ENCODE measurements around the gene CDH8.

CDH8 gene

DNA sequence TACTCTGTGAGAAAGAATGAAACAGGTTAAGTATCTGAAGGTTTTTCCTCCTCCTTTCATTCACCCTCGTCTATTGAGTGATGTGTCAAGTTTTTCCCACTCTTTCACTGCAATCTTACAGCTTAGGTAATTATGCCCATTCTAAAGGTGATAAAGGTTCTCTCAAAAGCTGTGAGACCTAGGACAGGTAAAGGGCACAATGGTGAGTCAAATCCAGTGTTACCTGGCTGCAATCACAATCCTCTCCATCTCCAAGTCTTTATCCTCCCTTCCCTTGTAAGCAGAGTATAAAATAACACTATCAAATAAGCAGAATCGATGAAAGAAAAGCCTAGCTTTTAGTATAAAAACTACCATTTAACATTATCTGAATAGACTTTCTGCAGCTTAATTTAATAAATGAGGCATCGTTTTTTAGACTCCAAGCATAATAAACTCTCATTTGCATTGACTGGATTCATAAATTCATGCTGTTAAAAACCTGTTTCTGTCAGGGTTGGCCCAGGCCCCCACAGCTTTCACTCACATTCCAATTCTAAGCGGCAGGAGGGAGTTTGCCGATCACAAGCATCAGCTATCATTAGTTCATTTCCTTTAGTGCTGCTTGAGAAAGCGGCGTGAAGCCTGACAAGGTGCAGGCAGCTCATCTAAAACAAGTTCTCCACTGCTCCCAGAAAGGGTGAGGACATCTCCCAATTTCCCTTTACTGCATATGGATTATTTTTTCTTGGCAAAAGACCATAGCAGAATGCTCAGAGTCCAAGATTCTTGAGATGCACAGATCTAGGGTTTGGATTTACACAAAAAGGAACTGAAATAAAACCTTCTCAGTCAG is 67.8 kb downstream of the CDH8 start:
- Histone ChIP-seq H3K4me3 (ENCODE audit: low read length) (no peak overlapping the region), H3K9ac (ENCODE audit: low read length) (no peak overlapping the region), H3K36me3 (ENCODE audit: control insufficient read depth, low read depth, low read length) (no peaks in the 10 kb centered on the region), H3K27me3 (ENCODE audit: control insufficient read depth, insufficient read depth, low read length) (no peaks in the 10 kb centered on the region), H3K9me3 (ENCODE audit: control insufficient read depth, low read depth, low read length) (no peaks in the 10 kb centered on the region), H3K4me1 (ENCODE audit: control insufficient read depth, low read depth, low read length) (peaks cover 16% of the 10 kb centered on the region), H3K27ac (ENCODE audit: low read length) (no peak overlapping the region)

DNA sequence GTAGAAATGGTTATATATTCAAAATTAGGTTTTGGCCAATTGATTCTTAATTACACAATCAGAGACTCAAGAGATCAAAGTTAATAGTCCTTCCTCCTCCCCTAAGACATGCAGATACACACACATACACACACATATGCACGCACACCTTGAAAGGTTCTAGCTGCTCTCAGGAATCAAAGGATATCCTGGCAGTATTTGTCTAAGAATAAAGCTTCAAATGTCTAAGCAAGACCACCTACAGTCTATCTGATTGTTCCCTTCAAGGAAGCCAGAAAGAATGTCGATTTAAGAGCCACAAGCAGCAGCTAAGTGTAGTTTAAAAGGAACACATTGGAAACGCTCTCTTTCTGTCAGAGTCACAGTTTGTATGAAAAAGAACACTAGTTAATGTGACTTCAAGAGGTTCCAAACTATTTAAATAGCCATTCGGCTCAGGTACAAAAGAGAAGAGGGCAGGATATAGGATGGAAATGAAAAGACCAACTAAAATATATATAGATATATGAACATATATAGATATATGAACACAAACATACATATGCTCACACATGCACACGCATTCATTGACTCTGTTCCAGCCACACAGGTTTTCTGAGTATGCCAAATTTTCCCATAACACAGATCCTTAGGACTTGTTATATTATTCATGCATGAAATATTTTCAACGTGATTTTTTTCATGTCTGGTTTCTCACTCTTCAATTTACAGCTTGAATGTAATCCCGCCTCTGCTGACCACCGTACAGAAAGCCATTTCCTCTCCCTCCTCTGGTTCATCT is 79.0 kb downstream of the CDH8 start:
- Histone ChIP-seq H3K9ac (ENCODE audit: low read length) (no peak overlapping the region), H3K4me1 (ENCODE audit: control insufficient read depth, low read depth, low read length) (peaks cover 37% of the 10 kb centered on the region), H3K4me3 (ENCODE audit: low read length) (peak overlapping the region; percentile 3), H3K9me3 (ENCODE audit: control insufficient read depth, low read depth, low read length) (no peaks in the 10 kb centered on the region), H3K36me3 (ENCODE audit: control insufficient read depth, low read depth, low read length) (no peaks in the 10 kb centered on the region), H3K27me3 (ENCODE audit: control insufficient read depth, insufficient read depth, low read length) (peaks cover 16% of the 10 kb centered on the region), H3K27ac (ENCODE audit: low read length) (no peak overlapping the region)

DNA sequence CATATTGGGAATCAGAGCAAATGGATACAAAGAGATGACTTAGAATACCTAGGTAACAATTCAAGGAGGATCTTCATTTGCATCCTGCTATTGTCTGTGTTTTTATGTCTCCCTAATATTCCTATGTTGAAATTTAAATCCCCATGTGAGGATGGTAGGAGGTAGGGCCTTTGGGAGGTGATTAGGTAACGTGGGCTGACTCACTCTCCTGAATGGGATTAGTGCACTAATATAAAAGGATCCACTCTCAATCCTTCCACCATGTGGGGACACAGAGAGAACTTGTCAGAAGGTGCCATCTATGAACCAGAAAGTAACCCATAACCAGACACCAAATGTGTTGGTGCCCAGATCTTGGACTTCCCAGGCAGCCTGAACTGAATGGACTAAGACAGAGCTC is 83.4 kb downstream of the CDH8 start:
- Histone ChIP-seq H3K4me3 (ENCODE audit: low read length) (no peak overlapping the region), H3K9ac (ENCODE audit: low read length) (no peak overlapping the region), H3K4me1 (ENCODE audit: control insufficient read depth, low read depth, low read length) (peaks cover 36% of the 10 kb centered on the region)

DNA sequence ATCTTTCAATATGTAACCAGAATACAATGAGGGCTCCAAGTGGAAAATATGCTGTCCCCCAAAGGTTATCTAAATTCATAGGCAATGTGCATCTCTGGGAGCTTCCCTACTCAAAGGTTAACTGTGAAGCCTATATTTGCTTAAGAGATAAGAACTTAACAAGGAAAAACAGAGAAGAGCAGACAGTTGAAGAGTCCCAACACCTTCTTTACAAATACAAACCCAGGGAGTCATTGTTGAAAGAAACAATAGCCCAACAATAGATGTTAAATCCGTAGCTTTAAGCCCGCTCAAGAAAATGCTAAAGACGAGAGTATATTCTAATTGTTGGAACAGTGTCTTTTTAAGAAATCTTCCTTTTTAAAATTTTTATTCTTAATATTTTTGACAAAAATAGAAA is 87.8 kb downstream of the CDH8 start:
- no peaks in the 10 kb centered on the region for H3K36me3 ChIP-seq (ENCODE audit: control insufficient read depth, low read depth, low read length)
- no peaks in the 10 kb centered on the region for H3K9me3 ChIP-seq (ENCODE audit: control insufficient read depth, low read depth, low read length)
- peaks cover 12% of the 10 kb centered on the region for H3K4me1 ChIP-seq (ENCODE audit: control insufficient read depth, low read depth, low read length)
- no peak overlapping the region for H3K9ac ChIP-seq (ENCODE audit: low read length)
- no peak overlapping the region for H3K27ac ChIP-seq (ENCODE audit: low read length)
- no peak overlapping the region for H3K4me3 ChIP-seq (ENCODE audit: low read length)
- no peaks in the 10 kb centered on the region for H3K27me3 ChIP-seq (ENCODE audit: control insufficient read depth, insufficient read depth, low read length)

More for the DNA sequence above, 83.4 kb downstream of the CDH8 start:
- no peaks in the 10 kb centered on the region for H3K36me3 ChIP-seq (ENCODE audit: control insufficient read depth, low read depth, low read length)
- no peak overlapping the region for H3K27ac ChIP-seq (ENCODE audit: low read length)
- H3K9me3 ChIP-seq (ENCODE audit: control insufficient read depth, low read depth, low read length): no peaks in the 10 kb centered on the region
- peaks cover 4% of the 10 kb centered on the region for H3K27me3 ChIP-seq (ENCODE audit: control insufficient read depth, insufficient read depth, low read length)

DNA sequence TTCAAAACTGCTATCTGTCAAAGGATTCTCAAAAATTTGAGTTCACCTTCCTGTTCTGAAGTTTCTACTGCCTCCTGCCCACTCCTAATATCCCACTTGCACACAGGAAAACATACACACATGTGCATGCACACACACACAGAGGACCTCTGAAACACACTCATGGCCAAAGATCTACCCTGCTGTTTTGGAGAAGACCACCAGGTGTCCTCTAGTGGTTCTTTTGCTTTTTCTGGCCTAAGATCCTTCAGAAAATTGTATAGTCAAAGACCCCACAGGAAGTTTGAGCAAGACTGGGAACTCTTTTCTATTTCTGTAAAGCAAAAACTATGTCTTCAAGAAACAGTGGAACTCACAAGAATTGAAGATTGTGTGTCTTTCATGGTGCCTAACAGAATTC is 90.2 kb downstream of the CDH8 start:
- no peak overlapping the region for H3K4me3 ChIP-seq (ENCODE audit: low read length)
- H3K9me3 ChIP-seq (ENCODE audit: control insufficient read depth, low read depth, low read length): no peaks in the 10 kb centered on the region
- peaks cover 10% of the 10 kb centered on the region for H3K4me1 ChIP-seq (ENCODE audit: control insufficient read depth, low read depth, low read length)
- H3K9ac ChIP-seq (ENCODE audit: low read length): no peak overlapping the region
- H3K36me3 ChIP-seq (ENCODE audit: control insufficient read depth, low read depth, low read length): no peaks in the 10 kb centered on the region
- H3K27me3 ChIP-seq (ENCODE audit: control insufficient read depth, insufficient read depth, low read length): no peaks in the 10 kb centered on the region
- no peak overlapping the region for H3K27ac ChIP-seq (ENCODE audit: low read length)

DNA sequence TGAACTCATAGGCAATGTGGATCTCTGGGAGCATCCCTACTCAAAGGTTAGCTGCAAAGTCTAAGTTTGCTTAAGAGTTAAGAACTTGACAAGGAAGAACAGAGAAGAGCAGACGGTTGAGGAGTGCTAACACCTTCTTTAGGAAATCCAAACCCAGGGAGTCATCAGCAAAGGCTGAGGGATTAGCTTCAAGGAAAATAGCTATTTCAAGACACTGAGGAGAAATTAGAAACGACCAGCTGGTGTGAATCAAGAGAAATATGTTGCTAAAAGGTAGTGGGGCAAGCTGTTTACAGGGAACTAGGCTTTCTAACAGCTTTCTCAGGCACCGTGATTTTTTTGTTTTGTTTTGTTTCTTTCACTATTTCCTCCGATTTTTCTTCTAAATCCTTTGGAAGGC is 90.7 kb downstream of the CDH8 start:
- Histone ChIP-seq H3K9ac (ENCODE audit: low read length) (no peak overlapping the region), H3K4me1 (ENCODE audit: control insufficient read depth, low read depth, low read length) (peaks cover 10% of the 10 kb centered on the region), H3K9me3 (ENCODE audit: control insufficient read depth, low read depth, low read length) (no peaks in the 10 kb centered on the region), H3K27me3 (ENCODE audit: control insufficient read depth, insufficient read depth, low read length) (no peaks in the 10 kb centered on the region), H3K4me3 (ENCODE audit: low read length) (no peak overlapping the region), H3K27ac (ENCODE audit: low read length) (no peak overlapping the region), H3K36me3 (ENCODE audit: control insufficient read depth, low read depth, low read length) (no peaks in the 10 kb centered on the region)

DNA sequence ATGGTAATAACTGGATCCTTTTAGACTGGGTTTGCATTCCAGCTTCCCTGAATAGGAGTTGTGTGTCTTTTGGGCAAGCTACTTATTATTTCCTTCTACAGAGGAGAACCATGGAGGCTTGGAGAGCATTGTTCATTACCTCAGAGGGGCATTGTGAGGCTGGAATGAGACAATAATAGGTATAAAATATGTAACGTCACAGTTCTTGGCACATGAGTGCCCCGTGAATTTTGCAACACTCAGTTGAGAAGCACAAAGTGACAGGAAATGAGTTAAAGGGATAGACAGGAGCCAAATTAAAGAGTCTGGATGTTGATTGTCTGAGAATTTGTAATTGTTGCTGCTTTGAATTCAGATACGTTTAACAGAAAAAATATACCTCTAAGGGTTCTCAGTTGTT is 92.2 kb downstream of the CDH8 start:
- H3K9me3 ChIP-seq (ENCODE audit: control insufficient read depth, low read depth, low read length): no peaks in the 10 kb centered on the region
- H3K9ac ChIP-seq (ENCODE audit: low read length): no peak overlapping the region
- H3K27me3 ChIP-seq (ENCODE audit: control insufficient read depth, insufficient read depth, low read length): no peaks in the 10 kb centered on the region
- H3K4me1 ChIP-seq (ENCODE audit: control insufficient read depth, low read depth, low read length): peaks cover 10% of the 10 kb centered on the region
- no peaks in the 10 kb centered on the region for H3K36me3 ChIP-seq (ENCODE audit: control insufficient read depth, low read depth, low read length)
- H3K4me3 ChIP-seq (ENCODE audit: low read length): no peak overlapping the region
- no peak overlapping the region for H3K27ac ChIP-seq (ENCODE audit: low read length)

DNA sequence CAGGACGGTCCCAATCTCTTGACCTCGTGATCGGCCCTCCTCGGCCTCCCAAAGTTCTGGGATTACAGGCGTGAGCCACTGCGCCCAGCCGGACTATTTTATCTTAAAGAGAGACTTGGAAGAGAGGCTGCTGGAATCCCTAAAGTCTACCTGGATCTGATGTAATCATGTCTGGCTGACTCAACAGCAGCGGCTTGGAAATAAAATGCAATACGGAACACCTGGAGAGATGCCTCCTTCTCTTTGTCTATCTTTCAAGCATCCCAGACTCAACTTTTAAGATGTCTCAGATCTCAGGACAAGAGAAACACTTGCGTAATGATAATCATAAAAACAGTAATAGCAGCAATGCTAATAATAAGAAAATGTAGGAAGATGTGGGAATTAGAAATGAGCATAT is 95.6 kb downstream of the CDH8 start:
- Histone ChIP-seq H3K4me3 (ENCODE audit: low read length) (no peak overlapping the region), H3K4me1 (ENCODE audit: control insufficient read depth, low read depth, low read length) (no peaks in the 10 kb centered on the region), H3K36me3 (ENCODE audit: control insufficient read depth, low read depth, low read length) (no peaks in the 10 kb centered on the region), H3K27ac (ENCODE audit: low read length) (no peak overlapping the region), H3K27me3 (ENCODE audit: control insufficient read depth, insufficient read depth, low read length) (no peaks in the 10 kb centered on the region), H3K9ac (ENCODE audit: low read length) (no peak overlapping the region), H3K9me3 (ENCODE audit: control insufficient read depth, low read depth, low read length) (no peaks in the 10 kb centered on the region)

DNA sequence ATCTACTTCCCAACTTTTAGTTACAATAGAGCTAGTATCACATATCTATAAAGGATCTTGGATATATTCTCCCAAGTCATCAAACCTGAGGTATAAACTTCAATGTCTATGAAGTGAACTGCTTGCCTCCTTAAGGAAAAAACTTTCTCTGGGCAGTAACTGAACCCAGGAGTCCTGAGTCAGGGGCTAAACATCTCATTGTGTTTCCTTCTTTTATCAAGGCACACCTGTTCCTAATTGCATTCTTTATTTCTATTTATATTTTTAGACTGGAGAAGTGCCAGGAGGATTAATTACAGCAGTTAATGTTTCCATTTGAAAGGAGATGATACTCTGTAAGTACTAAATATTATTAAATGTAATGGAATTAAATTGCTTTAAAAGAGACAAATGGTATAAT is 98.6 kb downstream of the CDH8 start:
- H3K4me3 ChIP-seq (ENCODE audit: low read length): no peak overlapping the region
- H3K9ac ChIP-seq (ENCODE audit: low read length): no peak overlapping the region
- no peaks in the 10 kb centered on the region for H3K9me3 ChIP-seq (ENCODE audit: control insufficient read depth, low read depth, low read length)
- no peaks in the 10 kb centered on the region for H3K36me3 ChIP-seq (ENCODE audit: control insufficient read depth, low read depth, low read length)
- H3K4me1 ChIP-seq (ENCODE audit: control insufficient read depth, low read depth, low read length): no peaks in the 10 kb centered on the region
- no peaks in the 10 kb centered on the region for H3K27me3 ChIP-seq (ENCODE audit: control insufficient read depth, insufficient read depth, low read length)
- no peak overlapping the region for H3K27ac ChIP-seq (ENCODE audit: low read length)

DNA sequence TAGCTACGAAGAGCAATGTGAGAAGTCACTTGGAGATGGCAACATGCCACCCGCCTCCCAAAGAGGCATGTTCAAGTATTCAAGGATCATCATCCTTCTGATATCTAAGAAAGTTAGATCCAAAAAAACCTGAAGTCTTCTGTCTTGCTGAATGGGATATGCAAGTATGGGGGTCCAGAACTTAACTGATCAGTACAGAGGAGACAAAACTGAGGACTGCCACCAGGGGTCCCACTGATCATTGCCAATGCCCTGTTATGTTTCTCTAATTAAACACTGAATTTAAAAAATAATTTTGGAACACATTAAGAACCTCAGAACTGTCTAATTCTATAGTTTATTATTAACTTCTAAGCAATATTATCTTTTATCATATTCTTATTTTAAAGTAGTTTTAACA is 99.7 kb downstream of the CDH8 start:
- H3K36me3 ChIP-seq (ENCODE audit: control insufficient read depth, low read depth, low read length): no peaks in the 10 kb centered on the region
- H3K27me3 ChIP-seq (ENCODE audit: control insufficient read depth, insufficient read depth, low read length): no peaks in the 10 kb centered on the region
- no peaks in the 10 kb centered on the region for H3K4me1 ChIP-seq (ENCODE audit: control insufficient read depth, low read depth, low read length)
- H3K27ac ChIP-seq (ENCODE audit: low read length): no peak overlapping the region
- H3K9ac ChIP-seq (ENCODE audit: low read length): no peak overlapping the region
- H3K4me3 ChIP-seq (ENCODE audit: low read length): no peak overlapping the region
- H3K9me3 ChIP-seq (ENCODE audit: control insufficient read depth, low read depth, low read length): no peaks in the 10 kb centered on the region

DNA sequence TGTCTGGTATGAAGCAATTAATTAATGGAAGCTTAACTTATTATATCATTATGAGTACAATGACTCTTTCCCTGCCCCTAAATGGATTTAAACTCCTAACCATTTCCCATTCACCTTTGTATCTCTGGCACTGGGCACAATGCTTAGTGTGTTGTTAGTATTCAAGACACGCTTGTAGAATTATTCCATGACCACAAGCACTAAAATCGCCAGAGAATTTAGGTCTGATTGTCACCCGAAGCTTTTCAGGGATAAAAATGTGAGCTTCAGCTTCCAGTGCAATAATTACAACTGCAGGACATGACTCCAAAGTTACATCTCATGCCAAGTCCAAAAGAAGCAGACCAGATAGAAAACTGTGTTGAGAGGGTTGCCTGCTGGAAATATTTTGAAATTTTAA is 101.6 kb downstream of the CDH8 start:
- Histone ChIP-seq H3K9ac (ENCODE audit: low read length) (no peak overlapping the region), H3K36me3 (ENCODE audit: control insufficient read depth, low read depth, low read length) (no peaks in the 10 kb centered on the region), H3K9me3 (ENCODE audit: control insufficient read depth, low read depth, low read length) (no peaks in the 10 kb centered on the region), H3K27me3 (ENCODE audit: control insufficient read depth, insufficient read depth, low read length) (no peaks in the 10 kb centered on the region), H3K27ac (ENCODE audit: low read length) (no peak overlapping the region), H3K4me1 (ENCODE audit: control insufficient read depth, low read depth, low read length) (no peaks in the 10 kb centered on the region), H3K4me3 (ENCODE audit: low read length) (no peak overlapping the region)

DNA sequence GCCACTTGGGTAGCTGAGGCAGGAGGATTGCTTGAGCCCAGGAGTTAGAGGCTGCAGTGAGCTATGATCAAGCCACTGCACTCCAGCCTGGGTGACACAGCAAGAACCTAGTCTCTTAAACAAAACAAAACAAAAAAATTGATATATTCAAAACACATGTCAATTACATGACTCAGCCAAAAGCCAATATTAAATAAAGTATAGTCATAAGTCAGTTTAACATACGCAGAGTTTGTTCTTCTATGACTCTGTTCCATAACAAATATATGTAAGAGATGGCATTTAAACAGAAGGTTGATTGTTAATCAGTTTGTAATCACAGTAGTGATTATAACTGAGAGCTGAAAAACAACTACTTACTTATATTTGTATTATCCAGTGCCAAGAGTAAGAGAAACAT is 106.5 kb downstream of the CDH8 start:
- H3K36me3 ChIP-seq (ENCODE audit: control insufficient read depth, low read depth, low read length): no peaks in the 10 kb centered on the region
- no peak overlapping the region for H3K27ac ChIP-seq (ENCODE audit: low read length)
- H3K4me3 ChIP-seq (ENCODE audit: low read length): no peak overlapping the region
- H3K4me1 ChIP-seq (ENCODE audit: control insufficient read depth, low read depth, low read length): peaks cover 9% of the 10 kb centered on the region
- no peaks in the 10 kb centered on the region for H3K9me3 ChIP-seq (ENCODE audit: control insufficient read depth, low read depth, low read length)
- no peaks in the 10 kb centered on the region for H3K27me3 ChIP-seq (ENCODE audit: control insufficient read depth, insufficient read depth, low read length)
- no peak overlapping the region for H3K9ac ChIP-seq (ENCODE audit: low read length)
